Bronchial epithelial cell (primary cell): ENCODE results near the gene CHMP3. TPM values are rescaled to one million over a fixed set of nuclear protein-coding genes. Genes with fewer than 3 reads are reported as not detected.

Experiments
- DNase-seq: peaks from one replicate; pipeline ENCODE4 v3.0.0-alpha.2; 2010; ENCODE audit warnings: low read depth
- FAIRE-seq: peaks from 2 replicates; lab custom pipeline; 2011; peaks lifted over from hg19 to GRCh38; lab: Jason Lieb, UNC
- H3K27me3 ChIP-seq: 2 replicates; pipeline ENCODE4 v1.5.1; 2011; ENCODE audit warnings: low read length; ENCODE audit not compliant: control insufficient read depth, insufficient read depth
- H3K36me3 ChIP-seq: 2 replicates; pipeline ENCODE4 v1.5.1; 2011; ENCODE audit warnings: low read length; ENCODE audit not compliant: control insufficient read depth, insufficient read depth
- H3K4me3 ChIP-seq: 2 replicates; pipeline ENCODE4 v1.5.1; 2011; ENCODE audit warnings: mild to moderate bottlenecking, low read depth, low read length, control low read depth
- total RNA-seq: library from RNA; depleted of rRNA; stranded (reverse); fragments of >200 nt; gene quantifications from 2 replicates; pipeline ENCODE4 v1.2.1, GENCODE V29; 2014
- TF ChIP-seq, protein P1 (sequence below): IDR thresholded peaks from 2 replicates; pipeline ENCODE4 v1.5.1; 2011; ENCODE audit warnings: mild to moderate bottlenecking, moderate library complexity, low read length, control low read depth, inconsistent platforms; ENCODE audit not compliant: insufficient read depth, severe bottlenecking

CHMP3 gene
- total RNA-seq, 1 donor from 2014 or later = 60.6 TPM

DNA sequence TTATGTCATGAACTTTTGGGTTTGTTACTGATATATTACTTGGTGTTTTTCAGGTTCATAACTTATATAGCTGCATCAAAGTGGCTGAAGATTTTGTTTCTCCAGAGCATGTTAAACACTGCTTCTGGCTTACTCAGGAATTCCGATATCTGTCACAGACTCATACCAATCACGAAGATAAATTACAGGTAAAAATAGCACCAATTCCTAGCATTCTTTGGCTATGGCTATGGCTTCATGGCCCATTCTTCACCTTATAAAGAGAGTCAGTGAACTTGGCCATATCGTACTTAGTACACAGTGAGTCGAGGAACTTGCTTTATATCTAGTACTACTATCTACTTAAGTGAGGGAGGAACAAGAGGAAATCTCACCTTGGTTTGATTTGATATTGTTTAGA is 72.2 kb downstream of the CHMP3 start:
- H3K36me3 ChIP-seq = peaks cover 28% of the 10 kb centered on the region
- TF ChIP-seq, protein P1, sequence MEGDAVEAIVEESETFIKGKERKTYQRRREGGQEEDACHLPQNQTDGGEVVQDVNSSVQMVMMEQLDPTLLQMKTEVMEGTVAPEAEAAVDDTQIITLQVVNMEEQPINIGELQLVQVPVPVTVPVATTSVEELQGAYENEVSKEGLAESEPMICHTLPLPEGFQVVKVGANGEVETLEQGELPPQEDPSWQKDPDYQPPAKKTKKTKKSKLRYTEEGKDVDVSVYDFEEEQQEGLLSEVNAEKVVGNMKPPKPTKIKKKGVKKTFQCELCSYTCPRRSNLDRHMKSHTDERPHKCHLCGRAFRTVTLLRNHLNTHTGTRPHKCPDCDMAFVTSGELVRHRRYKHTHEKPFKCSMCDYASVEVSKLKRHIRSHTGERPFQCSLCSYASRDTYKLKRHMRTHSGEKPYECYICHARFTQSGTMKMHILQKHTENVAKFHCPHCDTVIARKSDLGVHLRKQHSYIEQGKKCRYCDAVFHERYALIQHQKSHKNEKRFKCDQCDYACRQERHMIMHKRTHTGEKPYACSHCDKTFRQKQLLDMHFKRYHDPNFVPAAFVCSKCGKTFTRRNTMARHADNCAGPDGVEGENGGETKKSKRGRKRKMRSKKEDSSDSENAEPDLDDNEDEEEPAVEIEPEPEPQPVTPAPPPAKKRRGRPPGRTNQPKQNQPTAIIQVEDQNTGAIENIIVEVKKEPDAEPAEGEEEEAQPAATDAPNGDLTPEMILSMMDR = no peak
- FAIRE-seq = no peak

DNA sequence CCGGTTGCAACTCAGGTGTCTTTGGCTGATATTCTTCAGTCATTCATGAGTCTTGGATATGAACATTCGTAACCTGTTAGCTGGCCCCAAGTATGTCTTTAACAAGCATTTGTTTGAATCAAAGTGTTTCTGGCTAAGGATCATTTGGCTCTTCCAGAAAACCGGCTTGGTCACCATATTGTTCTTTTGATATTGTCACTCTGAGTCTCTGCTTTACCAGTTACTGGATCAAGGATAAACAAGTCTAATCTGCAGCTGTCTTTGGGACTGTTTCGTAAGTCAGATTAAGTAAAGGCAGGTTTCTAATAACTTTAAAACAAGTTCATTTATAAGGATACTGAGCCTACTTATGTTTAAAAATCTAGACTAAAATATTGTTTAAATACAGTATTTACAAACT is 73.0 kb downstream of the CHMP3 start:
- DNase-seq (no peak), FAIRE-seq (no peak)
- Histone ChIP-seq H3K27me3 (no peaks in the 10 kb centered on the region), H3K36me3 (peaks cover 28% of the 10 kb centered on the region), H3K4me3 (no peak overlapping the region)
- TF ChIP-seq, protein P1 = no peak

More for the DNA sequence above, 72.2 kb downstream of the CHMP3 start:
- Histone ChIP-seq H3K27me3 (no peaks in the 10 kb centered on the region), H3K4me3 (no peak overlapping the region)
- no peak for DNase-seq

DNA sequence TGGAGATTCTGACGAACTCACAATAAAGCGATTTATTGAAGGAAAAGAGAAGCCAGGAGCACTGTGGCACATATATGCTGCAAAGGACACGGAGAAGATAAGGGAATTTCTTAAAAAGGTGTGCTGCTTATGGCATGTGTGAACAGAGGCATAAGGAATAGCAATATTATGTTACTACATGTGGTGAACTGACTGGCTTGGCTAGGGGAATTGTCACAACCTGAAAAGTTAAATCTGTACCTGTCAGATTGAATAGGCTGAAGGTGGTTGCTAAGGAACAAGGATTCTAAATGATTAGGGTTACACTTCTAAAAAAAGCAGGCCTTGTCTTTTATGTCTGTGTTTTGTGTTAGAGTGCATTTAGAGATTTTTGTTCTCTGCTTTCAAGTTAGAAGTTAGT is 73.7 kb downstream of the CHMP3 start:
- DNase-seq (no peak), FAIRE-seq (no peak)
- H3K4me3 ChIP-seq = no peak overlapping the region
- TF ChIP-seq, protein P1 = no peak
- H3K27me3 ChIP-seq = no peaks in the 10 kb centered on the region
- peaks cover 30% of the 10 kb centered on the region for H3K36me3 ChIP-seq

DNA sequence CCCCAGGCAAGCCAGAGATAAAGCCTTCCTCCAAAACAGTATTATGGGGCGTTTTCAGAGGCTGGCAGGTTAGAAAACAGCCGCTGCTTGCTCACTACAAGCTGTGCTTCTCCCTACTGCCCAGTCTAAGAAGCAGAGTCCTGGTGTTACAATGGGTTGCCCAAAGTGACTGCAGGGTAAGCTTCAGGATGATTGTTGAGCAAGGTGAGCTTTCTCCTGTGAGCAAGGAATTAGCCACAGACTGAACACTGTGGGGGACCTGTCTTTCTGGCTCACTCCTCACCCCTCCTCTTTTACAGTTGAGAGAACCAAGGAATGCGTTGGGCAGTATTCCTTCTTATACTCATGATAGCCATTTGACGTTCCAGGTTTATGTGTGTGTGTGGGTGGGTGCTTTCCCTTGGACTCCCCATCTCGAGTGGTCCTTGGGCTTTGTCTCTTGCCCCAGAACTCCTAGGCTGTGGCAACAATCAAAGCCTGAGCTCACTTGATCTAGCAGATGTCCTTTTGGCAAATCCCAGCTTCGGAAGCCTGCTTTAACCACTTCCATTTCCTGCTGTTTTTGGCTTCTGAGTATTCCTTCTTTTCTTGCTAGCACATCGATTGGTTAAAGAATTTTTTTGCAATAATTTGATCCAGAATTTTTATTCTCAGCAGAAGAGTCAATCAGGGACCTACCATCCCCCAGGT is 74.5 kb downstream of the CHMP3 start:
- Histone ChIP-seq H3K4me3 (no peak overlapping the region), H3K36me3 (peaks cover 37% of the 10 kb centered on the region), H3K27me3 (no peaks in the 10 kb centered on the region)
- TF ChIP-seq, protein P1 = no peak
- no peak for FAIRE-seq
- DNase-seq = no peak

DNA sequence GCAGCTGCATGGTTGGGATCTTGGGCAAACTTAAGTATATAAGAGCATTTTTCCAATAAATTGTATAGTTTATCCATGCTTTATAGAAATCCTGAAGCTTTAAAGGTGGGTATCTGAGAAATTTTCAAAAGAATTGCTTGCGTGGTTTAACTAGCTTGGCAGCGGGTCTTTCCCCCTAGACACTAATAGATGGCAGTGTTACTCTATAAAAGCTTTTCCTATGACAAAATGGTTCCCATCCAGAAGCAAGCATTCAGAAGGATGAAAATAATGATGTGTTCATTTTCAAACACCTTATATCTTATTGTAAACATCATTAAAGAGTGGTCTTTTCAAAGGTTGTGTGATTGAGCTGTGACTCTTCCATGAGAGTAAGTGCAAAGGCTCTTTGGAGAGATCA is 76.2 kb downstream of the CHMP3 start:
- TF ChIP-seq, protein P1 = no peak
- FAIRE-seq (no peak), DNase-seq (no peak)
- H3K4me3 ChIP-seq = no peak overlapping the region
- peaks cover 48% of the 10 kb centered on the region for H3K36me3 ChIP-seq
- no peaks in the 10 kb centered on the region for H3K27me3 ChIP-seq

DNA sequence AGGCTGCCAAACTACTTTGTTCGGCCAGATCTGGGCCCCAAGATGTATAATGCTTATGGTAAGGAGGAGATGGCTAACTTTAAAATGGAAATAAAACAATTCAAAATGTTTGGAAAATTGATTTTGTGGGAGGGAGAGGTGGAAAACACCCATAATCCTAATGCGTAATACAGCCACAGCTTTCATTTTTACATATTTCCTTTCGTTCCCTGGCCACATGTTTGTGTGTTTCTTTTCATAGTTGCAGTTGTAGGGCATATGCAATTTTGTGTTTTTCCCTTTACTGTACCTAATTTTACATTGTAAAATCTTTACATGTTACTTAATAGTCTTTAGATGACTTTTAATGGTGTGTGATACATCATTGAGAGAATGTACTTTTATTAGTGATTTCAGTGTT is 77.4 kb downstream of the CHMP3 start:
- no peak overlapping the region for H3K4me3 ChIP-seq
- FAIRE-seq = no peak
- peaks cover 45% of the 10 kb centered on the region for H3K36me3 ChIP-seq
- H3K27me3 ChIP-seq = no peaks in the 10 kb centered on the region
- DNase-seq = no peak
- TF ChIP-seq, protein P1 = no peak
